ENCODE results near the gene SCUBE1.

Gene SCUBE1

DNA sequence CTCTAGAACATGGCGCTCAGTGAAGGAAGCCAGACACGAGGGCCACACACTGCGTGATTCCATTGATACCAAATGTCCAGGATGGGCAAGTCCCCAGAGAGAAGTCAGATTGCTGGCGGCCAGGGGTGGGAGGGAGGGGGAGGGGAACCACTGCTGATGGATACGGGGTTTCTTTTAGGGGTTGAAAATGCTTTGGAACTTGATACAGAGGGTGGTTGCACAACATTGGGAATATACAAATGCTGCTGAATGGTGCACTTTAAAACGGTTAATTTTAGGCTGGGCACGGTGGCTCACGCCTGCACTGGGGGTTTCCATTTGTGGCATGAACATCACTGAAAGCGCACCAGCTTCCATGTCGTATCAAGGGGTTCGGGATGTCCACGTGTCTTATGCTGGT, 186.8 kb downstream of the SCUBE1 start:
- no peak overlapping the region for H3K4me3 ChIP-seq (ENCODE audit: low read depth, low read length)
- H3K27ac ChIP-seq = no peak overlapping the region
- peaks cover 3% of the 10 kb centered on the region for H3K4me1 ChIP-seq
- H3K79me2 ChIP-seq = no peaks in the 10 kb centered on the region
- H2AFZ ChIP-seq = no peak overlapping the region
- H3K36me3 ChIP-seq (ENCODE audit: control insufficient read depth, insufficient read depth, low read length) = no peaks in the 10 kb centered on the region
- H3K9me3 ChIP-seq (ENCODE audit: control insufficient read depth, low read length) = no peaks in the 10 kb centered on the region
- no peaks in the 10 kb centered on the region for H3K27me3 ChIP-seq (ENCODE audit: control insufficient read depth, insufficient read depth, low read length)
- H3K4me2 ChIP-seq (ENCODE audit: low read length) = no peak overlapping the region
- H3K9ac ChIP-seq = no peak overlapping the region
- no peak for TF ChIP-seq CTCF (IDR thresholded peaks at IDR 0.05)

- no peak overlapping the region for H3K4me2 ChIP-seq (ENCODE audit: low read length)
- H3K9ac ChIP-seq = no peak overlapping the region
- no peaks in the 10 kb centered on the region for H3K79me2 ChIP-seq
- no peak overlapping the region for H3K4me3 ChIP-seq (ENCODE audit: low read depth, low read length)
- no peak overlapping the region for H3K27ac ChIP-seq
- H2AFZ ChIP-seq = no peak overlapping the region
- H3K27me3 ChIP-seq (ENCODE audit: control insufficient read depth, insufficient read depth, low read length) = no peaks in the 10 kb centered on the region
- H3K36me3 ChIP-seq (ENCODE audit: control insufficient read depth, insufficient read depth, low read length) = no peaks in the 10 kb centered on the region
- no peaks in the 10 kb centered on the region for H3K9me3 ChIP-seq (ENCODE audit: control insufficient read depth, low read length)
- peaks cover 3% of the 10 kb centered on the region for H3K4me1 ChIP-seq
- TF ChIP-seq CTCF (IDR thresholded peaks at IDR 0.05) = no peak
Observed at GRCh38 chr22:43155789-43156188, 187.4 kb downstream of the SCUBE1 start.

DNA sequence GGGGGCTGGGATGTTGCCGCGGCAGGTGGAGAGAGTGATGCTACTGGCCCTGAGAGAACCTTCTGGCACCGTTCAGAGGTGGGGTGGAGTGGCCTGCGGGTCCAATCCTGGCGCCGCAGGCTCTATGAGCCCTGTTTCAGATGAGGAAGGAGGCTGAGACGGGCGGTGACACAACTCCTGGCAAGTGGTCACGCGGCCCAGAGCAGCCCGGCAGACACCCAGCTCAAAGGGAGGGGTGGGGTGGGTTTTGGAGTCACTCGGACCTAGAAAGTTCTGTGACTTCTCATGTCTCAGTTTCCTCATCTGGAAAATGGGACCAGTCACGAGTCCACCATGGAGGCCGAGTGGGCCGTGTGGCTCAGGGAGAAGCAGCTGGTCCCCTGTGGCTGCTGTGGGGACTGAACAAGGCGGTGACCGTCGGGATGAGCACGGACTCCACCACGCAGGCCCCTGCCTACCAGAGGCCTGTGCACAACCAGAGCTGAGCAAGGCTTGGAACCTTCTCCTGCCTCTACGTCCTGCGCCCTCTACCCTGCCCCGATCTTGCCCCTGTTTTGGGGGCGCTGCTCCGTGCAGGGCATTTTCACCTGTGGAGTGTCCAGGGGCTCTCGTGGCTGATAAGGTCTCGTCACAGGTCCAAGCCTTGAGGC, 188.2 kb downstream of the SCUBE1 start:
- Histone ChIP-seq H3K27me3 (ENCODE audit: control insufficient read depth, insufficient read depth, low read length) (no peaks in the 10 kb centered on the region), H3K9ac (no peak overlapping the region), H3K9me3 (ENCODE audit: control insufficient read depth, low read length) (no peaks in the 10 kb centered on the region), H3K4me2 (ENCODE audit: low read length) (no peak overlapping the region), H2AFZ (no peak overlapping the region), H3K27ac (no peak overlapping the region), H3K79me2 (no peaks in the 10 kb centered on the region), H3K4me1 (peaks cover 3% of the 10 kb centered on the region), H3K4me3 (ENCODE audit: low read depth, low read length) (no peak overlapping the region), H3K36me3 (ENCODE audit: control insufficient read depth, insufficient read depth, low read length) (no peaks in the 10 kb centered on the region)
- TF ChIP-seq CTCF (IDR thresholded peaks at IDR 0.05) = no peak

DNA sequence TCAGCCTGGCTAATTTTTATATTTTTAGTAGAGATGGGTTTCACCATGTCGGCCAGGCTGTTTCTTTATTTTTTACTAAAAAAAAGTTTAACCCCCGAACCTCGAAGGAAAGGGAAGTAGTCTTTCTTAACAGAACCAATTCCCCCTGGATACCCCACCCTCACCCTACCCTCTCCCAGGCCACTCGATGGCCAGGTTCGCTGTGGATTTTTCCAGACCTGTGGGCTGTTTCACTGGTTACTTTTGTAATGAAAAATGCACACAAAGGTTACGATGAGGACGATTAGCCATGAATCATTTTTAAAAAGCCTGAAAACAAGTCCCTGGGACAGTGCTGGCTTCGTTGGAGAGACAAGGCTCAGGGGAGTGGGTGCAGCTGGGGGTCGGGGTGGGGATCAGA, 189.3 kb downstream of the SCUBE1 start:
- Histone ChIP-seq H3K4me1 (peaks cover 3% of the 10 kb centered on the region), H3K36me3 (ENCODE audit: control insufficient read depth, insufficient read depth, low read length) (no peaks in the 10 kb centered on the region), H3K79me2 (no peaks in the 10 kb centered on the region), H3K4me2 (ENCODE audit: low read length) (no peak overlapping the region), H3K4me3 (ENCODE audit: low read depth, low read length) (no peak overlapping the region), H3K27ac (no peak overlapping the region), H2AFZ (no peak overlapping the region), H3K27me3 (ENCODE audit: control insufficient read depth, insufficient read depth, low read length) (no peaks in the 10 kb centered on the region), H3K9ac (no peak overlapping the region), H3K9me3 (ENCODE audit: control insufficient read depth, low read length) (no peaks in the 10 kb centered on the region)
- TF ChIP-seq CTCF (IDR thresholded peaks at IDR 0.05) = no peak
